ENCODE data around the gene MYO1E.

- TF ChIP-seq MAX (IDR thresholded peaks at IDR 0.05), result no peak
- TF ChIP-seq CTCF (IDR thresholded peaks at IDR 0.05; ENCODE audit: low read depth, low read length, missing input control), result no peak
- TF ChIP-seq SP1 (IDR thresholded peaks at IDR 0.05), result no peak
- no peak for TF ChIP-seq RXRA (IDR thresholded peaks at IDR 0.05)
- TF ChIP-seq HNF4G (IDR thresholded peaks at IDR 0.05), result no peak
- no peak for TF ChIP-seq YY1 (IDR thresholded peaks at IDR 0.05)
- TF ChIP-seq TAF1 (conservative IDR thresholded peaks at IDR 0.05), result no peak
- no peak for TF ChIP-seq RAD21 (IDR thresholded peaks at IDR 0.05)
- TF ChIP-seq GABPA (IDR thresholded peaks at IDR 0.05 in 1 of 2, conservative IDR thresholded peaks at IDR 0.05 in 1 of 2), result no peak
- no peak for TF ChIP-seq ZBTB33 (IDR thresholded peaks at IDR 0.05)
- TF ChIP-seq JUND (IDR thresholded peaks at IDR 0.05), result no peak
- no peak for TF ChIP-seq REST (IDR thresholded peaks at IDR 0.05)
Measured at GRCh38 chr15:59290295-59291212, 82.1 kb downstream of the MYO1E start.

Data from liver (tissue), 3 donors.